ENCODE results near the gene PKNOX2.

The PKNOX2 gene

GRCh38 chr11:125174057-125174456 lies 9.5 kb downstream of the PKNOX2 start:
- DNase-seq = no peak

- DNase-seq = no peak
Observed at GRCh38 chr11:125174686-125175085, 10.1 kb downstream of the PKNOX2 start.

- no peak for DNase-seq
Observed at GRCh38 chr11:125175166-125175565, 10.6 kb downstream of the PKNOX2 start.

GRCh38 chr11:125175896-125176575 lies 11.5 kb downstream of the PKNOX2 start:
- DNase-seq = no peak

- DNase-seq = no peak
Observed at GRCh38 chr11:125176866-125177265, 12.3 kb downstream of the PKNOX2 start.

- DNase-seq = no peak
Observed at GRCh38 chr11:125177543-125177942, 13.0 kb downstream of the PKNOX2 start.

GRCh38 chr11:125179346-125179745 lies 14.8 kb downstream of the PKNOX2 start:
- no peak for DNase-seq

- DNase-seq = no peak
Observed at GRCh38 chr11:125179895-125180294, 15.3 kb downstream of the PKNOX2 start.

- no peak for DNase-seq
Observed at GRCh38 chr11:125180413-125181305, 16.1 kb downstream of the PKNOX2 start.

GRCh38 chr11:125182573-125182972 lies 18.0 kb downstream of the PKNOX2 start:
- no peak for DNase-seq

GRCh38 chr11:125183641-125184040 lies 19.1 kb downstream of the PKNOX2 start:
- DNase-seq = no peak

GRCh38 chr11:125188021-125188420 lies 23.5 kb downstream of the PKNOX2 start:
- DNase-seq = no peak

- no peak for DNase-seq
Observed at GRCh38 chr11:125190566-125190965, 26.0 kb downstream of the PKNOX2 start.

- no peak for DNase-seq
Observed at GRCh38 chr11:125192183-125192582, 27.6 kb downstream of the PKNOX2 start.

- DNase-seq = no peak
Observed at GRCh38 chr11:125192717-125193415, 28.3 kb downstream of the PKNOX2 start.

GRCh38 chr11:125193416-125193726 lies 28.8 kb downstream of the PKNOX2 start:
- DNase-seq = no peak

- no peak for DNase-seq
Observed at GRCh38 chr11:125193841-125194240, 29.3 kb downstream of the PKNOX2 start.

- DNase-seq = no peak
Observed at GRCh38 chr11:125199915-125200314, 35.4 kb downstream of the PKNOX2 start.

- no peak for DNase-seq
Observed at GRCh38 chr11:125200441-125200840, 35.9 kb downstream of the PKNOX2 start.

GRCh38 chr11:125201525-125202141 lies 37.1 kb downstream of the PKNOX2 start:
- DNase-seq = no peak

GRCh38 chr11:125202362-125202880 lies 37.9 kb downstream of the PKNOX2 start:
- no peak for DNase-seq

- no peak for DNase-seq
Observed at GRCh38 chr11:125202977-125203376, 38.4 kb downstream of the PKNOX2 start.

GRCh38 chr11:125207866-125208425 lies 43.4 kb downstream of the PKNOX2 start:
- no peak for DNase-seq

All from activated naive CD4-positive, alpha-beta T cell (primary cell).